ENCODE results near the gene PRKCE.

PRKCE gene

GRCh38 chr2:45725731-45726130, 74.3 kb downstream of the PRKCE start:
- Histone ChIP-seq H3K9ac (ENCODE audit: low read depth, low read length) (no peak overlapping the region), H3K36me3 (ENCODE audit: insufficient read depth, low read length) (no peaks in the 10 kb centered on the region), H3K4me1 (ENCODE audit: insufficient read depth, low read length) (peaks cover 7% of the 10 kb centered on the region; the same call in 1 of the 2 replicates), H3K9me3 (ENCODE audit: control insufficient read depth, insufficient read depth, low read length) (no peaks in the 10 kb centered on the region)

- H3K9ac ChIP-seq (ENCODE audit: low read depth, low read length) = no peak overlapping the region
- H3K4me1 ChIP-seq (ENCODE audit: insufficient read depth, low read length) = peaks cover 7% of the 10 kb centered on the region; the same call in 1 of the 2 replicates
- no peaks in the 10 kb centered on the region for H3K36me3 ChIP-seq (ENCODE audit: insufficient read depth, low read length)
- no peaks in the 10 kb centered on the region for H3K9me3 ChIP-seq (ENCODE audit: control insufficient read depth, insufficient read depth, low read length)
Observed at GRCh38 chr2:45726188-45726587, 74.7 kb downstream of the PRKCE start.

GRCh38 chr2:45728458-45728942, 77.0 kb downstream of the PRKCE start:
- no peaks in the 10 kb centered on the region for H3K36me3 ChIP-seq (ENCODE audit: insufficient read depth, low read length)
- no peaks in the 10 kb centered on the region for H3K9me3 ChIP-seq (ENCODE audit: control insufficient read depth, insufficient read depth, low read length)
- H3K9ac ChIP-seq (ENCODE audit: low read depth, low read length) = no peak overlapping the region
- peaks cover 14% of the 10 kb centered on the region; the same call in 1 of the 2 replicates for H3K4me1 ChIP-seq (ENCODE audit: insufficient read depth, low read length)

- Histone ChIP-seq H3K9me3 (ENCODE audit: control insufficient read depth, insufficient read depth, low read length) (no peaks in the 10 kb centered on the region), H3K36me3 (ENCODE audit: insufficient read depth, low read length) (no peaks in the 10 kb centered on the region), H3K4me1 (ENCODE audit: insufficient read depth, low read length) (0 out of 2 replicates have a peak, but pooled peaks cover 7% of the 10 kb centered on the region), H3K9ac (ENCODE audit: low read depth, low read length) (no peak overlapping the region)
Observed at GRCh38 chr2:45729753-45730512, 78.5 kb downstream of the PRKCE start.

GRCh38 chr2:45731141-45731540, 79.7 kb downstream of the PRKCE start:
- no peaks in the 10 kb centered on the region for H3K36me3 ChIP-seq (ENCODE audit: insufficient read depth, low read length)
- H3K4me1 ChIP-seq (ENCODE audit: insufficient read depth, low read length) = peaks cover 11% of the 10 kb centered on the region; the same call in 1 of the 2 replicates
- no peak overlapping the region for H3K9ac ChIP-seq (ENCODE audit: low read depth, low read length)
- H3K9me3 ChIP-seq (ENCODE audit: control insufficient read depth, insufficient read depth, low read length) = no peaks in the 10 kb centered on the region

- Histone ChIP-seq H3K36me3 (ENCODE audit: insufficient read depth, low read length) (no peaks in the 10 kb centered on the region), H3K9me3 (ENCODE audit: control insufficient read depth, insufficient read depth, low read length) (no peaks in the 10 kb centered on the region), H3K4me1 (ENCODE audit: insufficient read depth, low read length) (peaks cover 11% of the 10 kb centered on the region; the same call in 1 of the 2 replicates), H3K9ac (ENCODE audit: low read depth, low read length) (no peak overlapping the region)
Observed at GRCh38 chr2:45732436-45732835, 81.0 kb downstream of the PRKCE start.

GRCh38 chr2:45732946-45733345, 81.5 kb downstream of the PRKCE start:
- H3K4me1 ChIP-seq (ENCODE audit: insufficient read depth, low read length) = peaks cover 11% of the 10 kb centered on the region; the same call in 1 of the 2 replicates
- H3K9me3 ChIP-seq (ENCODE audit: control insufficient read depth, insufficient read depth, low read length) = no peaks in the 10 kb centered on the region
- no peaks in the 10 kb centered on the region for H3K36me3 ChIP-seq (ENCODE audit: insufficient read depth, low read length)
- H3K9ac ChIP-seq (ENCODE audit: low read depth, low read length) = no peak overlapping the region

- no peaks in the 10 kb centered on the region for H3K36me3 ChIP-seq (ENCODE audit: insufficient read depth, low read length)
- H3K9me3 ChIP-seq (ENCODE audit: control insufficient read depth, insufficient read depth, low read length) = no peaks in the 10 kb centered on the region
- peaks cover 11% of the 10 kb centered on the region; the same call in 1 of the 2 replicates for H3K4me1 ChIP-seq (ENCODE audit: insufficient read depth, low read length)
- no peak overlapping the region for H3K9ac ChIP-seq (ENCODE audit: low read depth, low read length)
Observed at GRCh38 chr2:45734336-45734735, 82.9 kb downstream of the PRKCE start.

- Histone ChIP-seq H3K9me3 (ENCODE audit: control insufficient read depth, insufficient read depth, low read length) (no peaks in the 10 kb centered on the region), H3K9ac (ENCODE audit: low read depth, low read length) (no peak overlapping the region), H3K4me1 (ENCODE audit: insufficient read depth, low read length) (peaks cover 11% of the 10 kb centered on the region; the same call in 1 of the 2 replicates), H3K36me3 (ENCODE audit: insufficient read depth, low read length) (no peaks in the 10 kb centered on the region)
Observed at GRCh38 chr2:45734952-45735351, 83.5 kb downstream of the PRKCE start.

GRCh38 chr2:45736757-45737704, 85.6 kb downstream of the PRKCE start:
- Histone ChIP-seq H3K9me3 (ENCODE audit: control insufficient read depth, insufficient read depth, low read length) (no peaks in the 10 kb centered on the region), H3K4me1 (ENCODE audit: insufficient read depth, low read length) (peaks cover 11% of the 10 kb centered on the region; the same call in 1 of the 2 replicates), H3K36me3 (ENCODE audit: insufficient read depth, low read length) (no peaks in the 10 kb centered on the region), H3K9ac (ENCODE audit: low read depth, low read length) (no peak overlapping the region)

- Histone ChIP-seq H3K9me3 (ENCODE audit: control insufficient read depth, insufficient read depth, low read length) (no peaks in the 10 kb centered on the region), H3K4me1 (ENCODE audit: insufficient read depth, low read length) (peaks cover 4% of the 10 kb centered on the region; the same call in 1 of the 2 replicates), H3K36me3 (ENCODE audit: insufficient read depth, low read length) (no peaks in the 10 kb centered on the region), H3K9ac (ENCODE audit: low read depth, low read length) (no peak overlapping the region)
Observed at GRCh38 chr2:45739796-45740485, 88.5 kb downstream of the PRKCE start.

GRCh38 chr2:45741161-45741850, 89.8 kb downstream of the PRKCE start:
- H3K36me3 ChIP-seq (ENCODE audit: insufficient read depth, low read length) = no peaks in the 10 kb centered on the region
- no peaks in the 10 kb centered on the region; the same call in 1 of the 2 replicates for H3K4me1 ChIP-seq (ENCODE audit: insufficient read depth, low read length)
- no peak overlapping the region for H3K9ac ChIP-seq (ENCODE audit: low read depth, low read length)
- H3K9me3 ChIP-seq (ENCODE audit: control insufficient read depth, insufficient read depth, low read length) = no peaks in the 10 kb centered on the region

- H3K9ac ChIP-seq (ENCODE audit: low read depth, low read length) = no peak overlapping the region
- no peaks in the 10 kb centered on the region; the same call in 1 of the 2 replicates for H3K4me1 ChIP-seq (ENCODE audit: insufficient read depth, low read length)
- no peaks in the 10 kb centered on the region for H3K36me3 ChIP-seq (ENCODE audit: insufficient read depth, low read length)
- peaks cover 6% of the 10 kb centered on the region for H3K9me3 ChIP-seq (ENCODE audit: control insufficient read depth, insufficient read depth, low read length)
Observed at GRCh38 chr2:45743531-45744396, 92.3 kb downstream of the PRKCE start.

Data from ES-I3 (cell line).